AG04450 (cell line): Measurements from ENCODE around the gene FRMPD1. TPM values are rescaled to one million over a fixed set of nuclear protein-coding genes. Genes with fewer than 3 reads are reported as not detected.

Experiments used
- CTCF ChIA-PET: fragments of 300-600, 350-600 bp; formaldehyde crosslinking; extraction: SDS; loops from one replicate; lab custom pipeline; 2022; ENCODE audit warnings: antibody characterized with exemption, inconsistent platforms; lab: Charles Lee
- POLR2A ChIA-PET: fragments of 350-600 bp; formaldehyde crosslinking; extraction: SDS; loops from one replicate; lab custom pipeline; 2021; ENCODE audit warnings: antibody characterized with exemption, inconsistent platforms; lab: Yijun Ruan, JAX
- DNase-seq: peaks from one replicate; pipeline ENCODE4 v3.0.0-alpha.2; 2011; ENCODE audit warnings: low read depth, low spot score
- H3K27ac ChIP-seq: one replicate; pipeline ENCODE4 v1.5.1; 2012; ENCODE audit warnings: low read depth, low read length, control low read depth
- H3K27me3 ChIP-seq: one replicate; pipeline ENCODE4 v1.6.0; 2012; ENCODE audit warnings: low read length; ENCODE audit not compliant: control insufficient read depth, insufficient read depth
- H3K4me3 ChIP-seq: 2 replicates; pipeline ENCODE4 v1.5.1; 2011; ENCODE audit warnings: mild to moderate bottlenecking, low read depth, low read length, control low read depth
- H3K9me3 ChIP-seq: 2 replicates; pipeline ENCODE4 v1.5.1; 2012; ENCODE audit warnings: low read length; ENCODE audit not compliant: control insufficient read depth, insufficient read depth
- CTCF ChIP-seq: IDR thresholded peaks from 2 replicates; pipeline ENCODE4 v1.5.1; 2011; ENCODE audit warnings: low read depth, low read length, control low read depth, inconsistent platforms
- polyA plus RNA-seq: library from polyadenylated mRNA; depleted of rRNA; stranded (reverse); fragments of >200 nt; gene quantifications from 2 replicates; pipeline ENCODE4 v1.2.3, GENCODE V29; 2011

Gene FRMPD1
- polyA plus RNA-seq, 1 experiment = not detected

GRCh38 chr9:37700900-37701299 is 50.1 kb downstream of the FRMPD1 start:
- TF ChIP-seq CTCF = no peak
- ChIA-PET POLR2A (no interaction called here), CTCF (no interaction called here)
- no peaks in the 10 kb centered on the region for H3K9me3 ChIP-seq
- H3K27me3 ChIP-seq = peaks cover 36% of the 10 kb centered on the region
- DNase-seq = no peak
- H3K27ac ChIP-seq = no peak overlapping the region
- H3K4me3 ChIP-seq = no peak overlapping the region

- no peak for TF ChIP-seq CTCF
- POLR2A ChIA-PET = no interaction called here
- Histone ChIP-seq H3K4me3 (no peak overlapping the region), H3K9me3 (no peaks in the 10 kb centered on the region), H3K27me3 (peaks cover 47% of the 10 kb centered on the region), H3K27ac (no peak overlapping the region)
- no peak for DNase-seq
- CTCF ChIA-PET = no interaction called here
Measured at GRCh38 chr9:37705787-37706186, 55.0 kb downstream of the FRMPD1 start.

- Histone ChIP-seq H3K4me3 (no peak overlapping the region), H3K27ac (no peak overlapping the region), H3K9me3 (no peaks in the 10 kb centered on the region), H3K27me3 (peaks cover 42% of the 10 kb centered on the region)
- ChIA-PET POLR2A (no interaction called here), CTCF (no interaction called here)
- no peak for DNase-seq
- no peak for TF ChIP-seq CTCF
Measured at GRCh38 chr9:37706290-37706689, 55.5 kb downstream of the FRMPD1 start.

GRCh38 chr9:37707748-37708147 is 57.0 kb downstream of the FRMPD1 start:
- no peak for DNase-seq
- no peak for TF ChIP-seq CTCF
- H3K4me3 ChIP-seq = no peak overlapping the region
- peaks cover 31% of the 10 kb centered on the region for H3K27me3 ChIP-seq
- ChIA-PET POLR2A (no interaction called here), CTCF (no interaction called here)
- H3K9me3 ChIP-seq = no peaks in the 10 kb centered on the region
- no peak overlapping the region for H3K27ac ChIP-seq

- no peak overlapping the region for H3K27ac ChIP-seq
- CTCF ChIA-PET = no interaction called here
- DNase-seq = no peak
- no peak overlapping the region for H3K4me3 ChIP-seq
- no peaks in the 10 kb centered on the region for H3K9me3 ChIP-seq
- POLR2A ChIA-PET = no interaction called here
- TF ChIP-seq CTCF = no peak
- H3K27me3 ChIP-seq = peaks cover 21% of the 10 kb centered on the region
Measured at GRCh38 chr9:37710046-37710445, 59.3 kb downstream of the FRMPD1 start.
